GM13976 (cell line): ENCODE measurements around the gene PCP2.

Experiments
- DNase-seq: peaks from one replicate; pipeline ENCODE4 v3.0.0; 2012; ENCODE audit warnings: low spot score
- CTCF ChIP-seq: IDR thresholded peaks from 2 replicates; pipeline ENCODE4 v1.5.1; 2012; ENCODE audit warnings: borderline replicate concordance, mild to moderate bottlenecking; ENCODE audit not compliant: insufficient read depth; ENCODE audit errors: extremely low read depth, missing control alignments, control extremely low read depth
- in situ Hi-C: fragments of 300-500 bp; cut with MboI; formaldehyde crosslinking; loops from one replicate; pipeline ENCODE4 v1.12.0; 2022; ENCODE audit warnings: low sequenced_read_pairs, mixed read lengths, inconsistent platforms; ENCODE audit not compliant: unreplicated experiment

PCP2 gene

GRCh38 chr19:7650148-7650547 lies 16.6 kb upstream of the PCP2 start:
- TF ChIP-seq CTCF: no peak
- DNase-seq: no peak
- in situ Hi-C loops: loop anchor here (25.0 kb wide), 1 partner anchor 288 kb away; no protein-coding TSS in a partner anchor

GRCh38 chr19:7648265-7649014 lies 14.9 kb upstream of the PCP2 start:
- DNase-seq: no peak

GRCh38 chr19:7647156-7647555 lies 13.6 kb upstream of the PCP2 start:
- in situ Hi-C loops: no loop called here
- DNase-seq: no peak
- no peak for TF ChIP-seq CTCF

More at GRCh38 chr19:7648265-7649014, 14.9 kb upstream of the PCP2 start:
- in situ Hi-C loops: no loop called here
- no peak for TF ChIP-seq CTCF

- TF ChIP-seq CTCF: no peak
- in situ Hi-C loops: no loop called here
- no peak for DNase-seq
Observed at GRCh38 chr19:7646426-7646700, 12.8 kb upstream of the PCP2 start.

GRCh38 chr19:7645656-7646425 lies 12.3 kb upstream of the PCP2 start:
- no peak for TF ChIP-seq CTCF
- in situ Hi-C loops: no loop called here
- DNase-seq: no peak

GRCh38 chr19:7645163-7645562 lies 11.6 kb upstream of the PCP2 start:
- no peak for TF ChIP-seq CTCF
- in situ Hi-C loops: no loop called here
- DNase-seq: no peak
